Loucy (cell line): ENCODE measurements around the gene TMEM190.

Experiments
- CTCF ChIP-seq: fragments of 200-600 bp; sonication (generic); conservative IDR thresholded peaks from 2 replicates; pipeline ENCODE4 v1.5.1; 2014; ENCODE audit warnings: mild to moderate bottlenecking, antibody characterized with exemption, low read length
- EZH2phosphoT487 ChIP-seq: fragments of 200-600 bp; IDR thresholded peaks from 2 replicates; pipeline ENCODE4 v1.6.1; 2018; ENCODE audit warnings: antibody characterized with exemption, mild to moderate bottlenecking, moderate library complexity, borderline replicate concordance

DNA sequence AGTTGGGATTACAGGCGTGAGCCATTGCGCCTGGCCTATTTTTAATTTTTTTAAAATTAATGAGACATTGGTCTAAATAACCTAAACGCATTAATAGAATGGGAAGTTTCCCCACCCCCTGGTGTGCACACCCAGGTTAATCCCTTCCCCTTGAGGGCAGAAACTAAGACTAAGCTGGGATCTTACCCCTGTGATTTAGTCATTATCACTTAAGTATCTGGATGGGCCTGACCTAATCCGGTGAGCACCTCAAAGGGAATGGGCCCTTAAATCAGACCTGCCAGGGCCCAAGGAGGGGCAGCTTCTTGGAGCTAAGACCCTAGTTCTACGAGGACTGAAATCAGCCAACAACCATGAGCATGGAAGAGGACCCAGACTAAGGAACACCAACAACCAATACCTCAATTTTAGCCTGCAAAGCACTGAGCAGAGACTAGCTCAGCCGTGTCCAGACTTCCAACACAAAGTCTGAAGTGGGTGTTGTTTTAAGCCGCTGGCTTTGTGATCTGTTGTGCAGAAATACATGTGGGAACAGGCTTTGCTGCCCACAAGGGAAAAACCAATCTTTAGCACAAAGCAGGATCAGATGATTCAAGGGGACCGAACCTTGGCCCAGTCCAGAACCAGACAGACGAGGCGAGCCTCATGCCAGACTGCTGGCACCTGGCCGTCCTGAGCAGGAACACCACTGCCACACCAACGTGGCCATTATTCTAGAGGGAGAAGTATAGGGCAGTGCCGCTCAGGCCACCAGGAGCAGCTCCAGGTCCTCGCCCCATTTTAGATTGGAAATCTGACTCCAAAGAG is 23.9 kb downstream of the TMEM190 start:
- TF ChIP-seq CTCF (no peak), EZH2phosphoT487 (no peak)
